Transverse colon (tissue), 4 donors: ENCODE data around the gene BEND3.

Experiments
- CTCF ChIP-seq, 5 experiments: fragments of 200-600 bp in 3 of 5; fragments of 450-650 bp in 2 of 5; sonication (generic) in 3 of 5; IDR thresholded peaks; 1 replicate in 2 of 5; 2 replicates in 3 of 5; pipeline ENCODE4 v1.5.1; 2016 to 2017; ENCODE audit warnings: antibody characterized with exemption in 5 of 5, inconsistent platforms in 3 of 5, mild to moderate bottlenecking in 2 of 5, moderate library complexity in 1 of 5
- EP300 ChIP-seq: sonication (generic); formaldehyde crosslinking; IDR thresholded peaks from one replicate; pipeline ENCODE4 v1.6.1; 2017; ENCODE audit warnings: antibody characterized with exemption, low read depth
- POLR2A ChIP-seq: fragments of 450-650 bp; IDR thresholded peaks from one replicate; pipeline ENCODE4 v1.6.1; 2016; ENCODE audit warnings: antibody characterized with exemption, mild to moderate bottlenecking, moderate library complexity
- POLR2AphosphoS5 ChIP-seq, 3 donors: sonication (generic); formaldehyde crosslinking; IDR thresholded peaks; one replicate each; pipeline ENCODE4 v1.6.1; 2016; ENCODE audit warnings: antibody characterized with exemption in 3 of 3

- TF ChIP-seq POLR2AphosphoS5 (IDR thresholded peaks at IDR 0.05) = no peak
- TF ChIP-seq CTCF (IDR thresholded peaks at IDR 0.05) = no peak
- TF ChIP-seq POLR2A = no peak
- TF ChIP-seq EP300 = no peak
These were observed 46.2 kb upstream of the BEND3 start for GRCh38 chr6:107161521-107161920.
